Measurements from ENCODE around the gene TMEM185B. TPM values are rescaled to one million over a fixed set of nuclear protein-coding genes. Genes with fewer than 3 reads are reported as not detected.
"Not testable (repeated sequence)": the region's sequence is repeated elsewhere in the genome, so short reads cannot be mapped to it uniquely, and the experiment has no call there.

Gene TMEM185B
- total and polyA plus RNA-seq, 2 experiments from 2014 or later, result 32.3 to 40.6 TPM

DNA sequence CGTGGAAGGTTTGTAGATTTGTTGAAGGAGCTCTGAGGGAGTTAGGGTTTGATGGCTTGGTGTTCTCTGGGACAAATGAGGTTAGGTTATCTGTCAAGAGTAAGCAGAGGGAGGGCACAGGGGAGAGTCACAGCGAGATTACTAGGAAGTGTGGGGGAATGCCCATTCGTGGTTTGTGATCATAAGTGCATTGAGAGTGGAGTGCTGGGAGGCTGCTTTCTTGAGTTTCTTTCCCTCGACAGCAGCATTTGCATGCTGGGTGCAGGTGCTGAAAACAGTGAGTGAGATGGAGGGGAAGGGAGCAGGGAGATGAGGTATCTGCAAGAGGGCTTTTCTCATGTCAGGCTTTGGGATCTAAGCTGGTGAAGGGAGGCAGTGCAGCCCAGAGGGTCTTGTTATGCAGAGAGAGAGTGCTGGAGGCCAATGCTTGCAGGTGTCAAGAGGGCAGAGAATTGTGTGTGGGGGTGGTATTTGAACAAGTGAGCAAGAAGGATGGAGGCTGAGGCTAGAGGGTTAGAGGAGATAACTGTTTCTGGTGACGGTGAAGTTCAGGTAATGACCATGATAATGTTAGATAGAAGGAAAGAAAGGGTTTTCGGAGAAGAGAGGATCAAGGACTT lies 38.3 kb upstream of the TMEM185B start:
- Histone ChIP-seq H3K27me3 (replicated peaks; ENCODE audit: insufficient read depth) (no peaks in the 10 kb centered on the region), H3K4me3 (no peak overlapping the region), H3K79me2 (ENCODE audit: insufficient read depth) (peaks cover 100% of the 10 kb centered on the region), H3K4me2 (ENCODE audit: unreplicated experiment) (no peak overlapping the region), H3K27ac (no peak overlapping the region), H3K9ac (no peak overlapping the region), H3K4me1 (ENCODE audit: insufficient read depth) (peaks cover 22% of the 10 kb centered on the region; the same call in 1 of the 2 replicates), H3K9me2 (ENCODE audit: insufficient read depth) (no peaks in the 10 kb centered on the region), H2AFZ (no peak overlapping the region), H4K20me1 (ENCODE audit: insufficient read depth) (peaks cover 12% of the 10 kb centered on the region), H3K9me3 (ENCODE audit: low read depth) (no peaks in the 10 kb centered on the region), H3F3A (ENCODE audit: insufficient read depth) (0 out of 2 replicates have a peak, but pooled peaks cover 4% of the 10 kb centered on the region), H3K36me3 (ENCODE audit: low read depth) (no peaks in the 10 kb centered on the region)
- in situ Hi-C loops (cut with MboI), result no loop called here
- DNase-seq, result no peak
- WGBS, 2 experiments (ENCODE audit: low coverage in 1 of 2, low lambda C conversion rate in 2 of 2, missing lambda C conversion rate in 2 of 2), result 93 to 97% methylated on average over 6 of the region's 6 CpGs
- no peak for TF ChIP-seq EZH2 (IDR thresholded peaks at IDR 0.05; ENCODE audit: insufficient read depth, poor library complexity, severe bottlenecking)
- TF ChIP-seq EZH2phosphoT487 (IDR thresholded peaks at IDR 0.05; ENCODE audit: insufficient read depth, low read depth), result no peak

DNA sequence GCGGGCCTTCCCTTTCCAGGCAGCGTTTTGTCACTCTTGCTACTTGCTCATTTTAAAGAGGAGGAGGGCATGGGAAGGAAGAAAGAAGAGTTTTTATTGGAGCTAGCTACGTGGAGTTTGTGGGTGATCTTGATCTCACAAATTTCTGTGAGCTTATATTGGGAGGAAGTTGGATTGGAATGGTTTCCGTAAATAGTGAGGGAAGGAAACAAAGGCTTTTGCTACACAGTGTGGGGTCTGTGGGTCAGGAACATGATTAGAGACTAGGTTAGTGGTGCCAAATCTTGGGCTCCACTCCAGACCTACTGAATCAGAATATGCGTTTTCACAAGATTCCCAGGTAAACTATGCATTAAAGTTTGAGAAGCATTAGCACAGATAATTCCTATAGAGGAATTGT lies 37.5 kb upstream of the TMEM185B start:
- H3K4me2 ChIP-seq (ENCODE audit: unreplicated experiment), result no peak overlapping the region
- H3K79me2 ChIP-seq (ENCODE audit: insufficient read depth), result peaks cover 100% of the 10 kb centered on the region
- 0 out of 2 replicates have a peak, but pooled peaks cover 4% of the 10 kb centered on the region for H3F3A ChIP-seq (ENCODE audit: insufficient read depth)
- no peak overlapping the region for H2AFZ ChIP-seq
- peaks cover 16% of the 10 kb centered on the region for H4K20me1 ChIP-seq (ENCODE audit: insufficient read depth)
- no peak overlapping the region for H3K9ac ChIP-seq
- in situ Hi-C loops (cut with MboI), result no loop called here
- no peak overlapping the region for H3K27ac ChIP-seq
- 92 to 95% methylated on average over 5 of the region's 5 CpGs for WGBS, 2 experiments (ENCODE audit: low coverage in 1 of 2, low lambda C conversion rate in 2 of 2, missing lambda C conversion rate in 2 of 2)
- peaks cover 23% of the 10 kb centered on the region; the same call in 1 of the 2 replicates for H3K4me1 ChIP-seq (ENCODE audit: insufficient read depth)
- H3K9me3 ChIP-seq (ENCODE audit: low read depth), result no peaks in the 10 kb centered on the region
- no peak for TF ChIP-seq EZH2 (IDR thresholded peaks at IDR 0.05; ENCODE audit: insufficient read depth, poor library complexity, severe bottlenecking)
- no peak for TF ChIP-seq EZH2phosphoT487 (IDR thresholded peaks at IDR 0.05; ENCODE audit: insufficient read depth, low read depth)
- H3K27me3 ChIP-seq (replicated peaks; ENCODE audit: insufficient read depth), result no peaks in the 10 kb centered on the region
- DNase-seq, result no peak
- no peaks in the 10 kb centered on the region for H3K9me2 ChIP-seq (ENCODE audit: insufficient read depth)
- H3K4me3 ChIP-seq, result no peak overlapping the region
- H3K36me3 ChIP-seq (ENCODE audit: low read depth), result no peaks in the 10 kb centered on the region

DNA sequence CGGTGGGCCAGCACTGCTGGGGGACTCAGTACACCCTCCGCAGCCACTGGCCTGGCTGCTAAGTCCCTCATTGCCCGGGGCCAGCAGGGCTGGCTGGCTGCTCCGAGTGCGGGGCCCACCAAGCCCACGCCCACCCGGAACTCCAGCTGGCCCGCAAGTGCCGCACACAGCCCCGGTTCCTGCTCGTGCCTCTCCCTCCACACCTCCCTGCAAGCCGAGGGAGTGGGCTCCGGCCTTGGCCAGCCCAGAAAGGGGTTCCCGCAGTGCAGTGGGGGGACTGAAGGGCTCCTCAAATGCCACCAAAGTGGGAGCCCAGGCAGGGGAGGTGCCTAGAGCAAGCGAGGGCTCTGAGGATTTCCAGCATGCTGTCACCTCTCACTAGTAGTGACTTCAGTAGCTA lies 36.7 kb upstream of the TMEM185B start:
- H3K4me3 ChIP-seq; H3K27me3 ChIP-seq (replicated peaks; ENCODE audit: insufficient read depth); H3K9ac ChIP-seq; H2AFZ ChIP-seq; H3K9me3 ChIP-seq (ENCODE audit: low read depth); H3F3A ChIP-seq (ENCODE audit: insufficient read depth); DNase-seq; H3K9me2 ChIP-seq (ENCODE audit: insufficient read depth); in situ Hi-C loops (cut with MboI); H3K27ac ChIP-seq; H3K36me3 ChIP-seq (ENCODE audit: low read depth); H3K4me2 ChIP-seq (ENCODE audit: unreplicated experiment): not testable (repeated sequence)
- peaks cover 23% of the 10 kb centered on the region; the same call in 1 of the 2 replicates for H3K4me1 ChIP-seq (ENCODE audit: insufficient read depth)
- WGBS, 2 experiments (ENCODE audit: low coverage in 1 of 2, low lambda C conversion rate in 2 of 2, missing lambda C conversion rate in 2 of 2), result 85 to 95% methylated on average over 9 to 13 of the region's 15 CpGs
- peaks cover 14% of the 10 kb centered on the region for H4K20me1 ChIP-seq (ENCODE audit: insufficient read depth)
- H3K79me2 ChIP-seq (ENCODE audit: insufficient read depth), result peaks cover 100% of the 10 kb centered on the region

DNA sequence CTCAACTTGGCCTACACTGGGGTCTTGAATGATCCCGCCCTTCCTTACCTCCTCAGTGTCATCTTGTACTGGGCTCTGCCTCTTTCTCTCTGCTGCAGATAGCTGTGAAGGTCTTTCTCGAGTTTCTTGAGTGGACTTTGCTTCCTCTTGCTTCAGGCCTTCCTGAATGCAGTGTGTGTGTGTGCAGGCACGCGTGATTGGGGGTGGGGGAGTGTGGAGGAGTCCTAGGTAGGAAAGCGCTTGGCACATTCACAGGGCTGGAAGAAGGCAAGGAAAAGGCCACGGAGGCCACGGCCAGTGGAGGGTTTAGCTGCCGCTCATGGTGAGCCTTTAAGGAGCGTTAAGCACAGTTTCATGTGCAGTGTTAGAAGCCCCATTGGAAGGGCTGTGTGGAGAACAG lies 35.0 kb upstream of the TMEM185B start:
- H2AFZ ChIP-seq, result no peak overlapping the region
- H4K20me1 ChIP-seq (ENCODE audit: insufficient read depth), result peaks cover 13% of the 10 kb centered on the region
- no peak for DNase-seq
- peaks cover 31% of the 10 kb centered on the region for H3K4me1 ChIP-seq (ENCODE audit: insufficient read depth)
- TF ChIP-seq EZH2phosphoT487 (IDR thresholded peaks at IDR 0.05; ENCODE audit: insufficient read depth, low read depth) (no peak), EZH2 (IDR thresholded peaks at IDR 0.05; ENCODE audit: insufficient read depth, poor library complexity, severe bottlenecking) (no peak)
- H3K9ac ChIP-seq, result no peak overlapping the region
- peaks cover 100% of the 10 kb centered on the region for H3K79me2 ChIP-seq (ENCODE audit: insufficient read depth)
- H3K27me3 ChIP-seq (replicated peaks; ENCODE audit: insufficient read depth), result no peaks in the 10 kb centered on the region
- H3F3A ChIP-seq (ENCODE audit: insufficient read depth), result 0 out of 2 replicates have a peak, but pooled peaks cover 1% of the 10 kb centered on the region
- WGBS, 2 experiments (ENCODE audit: low coverage in 1 of 2, low lambda C conversion rate in 2 of 2, missing lambda C conversion rate in 2 of 2), result 96 to 97% methylated on average over 9 of the region's 9 CpGs
- H3K27ac ChIP-seq, result no peak overlapping the region
- no peaks in the 10 kb centered on the region for H3K36me3 ChIP-seq (ENCODE audit: low read depth)
- H3K9me2 ChIP-seq (ENCODE audit: insufficient read depth), result no peaks in the 10 kb centered on the region
- H3K4me2 ChIP-seq (ENCODE audit: unreplicated experiment), result no peak overlapping the region
- H3K9me3 ChIP-seq (ENCODE audit: low read depth), result no peaks in the 10 kb centered on the region
- H3K4me3 ChIP-seq, result no peak overlapping the region
- in situ Hi-C loops (cut with MboI), result no loop called here

All from GM23248 (cell line).